ENCODE measurements around the gene SPATS2L.

DNA sequence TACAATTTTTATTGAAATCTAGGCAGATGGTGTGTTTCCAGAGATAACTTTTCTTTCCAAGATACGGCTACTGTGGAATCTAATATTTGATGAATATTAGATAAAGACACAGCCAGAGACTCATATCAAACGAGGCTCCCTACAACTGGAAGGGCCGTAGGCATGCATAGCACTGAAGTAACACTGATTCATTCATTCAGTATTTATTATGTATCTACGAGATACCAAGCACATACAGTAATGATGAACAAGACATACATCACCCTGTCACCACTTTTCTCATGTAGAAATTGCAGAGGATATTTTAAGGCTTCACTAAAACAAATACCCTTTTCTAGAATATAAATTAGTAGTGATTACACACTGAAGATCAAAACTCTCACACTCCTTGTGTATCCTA, 128.9 kb downstream of the SPATS2L start:
- TF ChIP-seq, protein P1, sequence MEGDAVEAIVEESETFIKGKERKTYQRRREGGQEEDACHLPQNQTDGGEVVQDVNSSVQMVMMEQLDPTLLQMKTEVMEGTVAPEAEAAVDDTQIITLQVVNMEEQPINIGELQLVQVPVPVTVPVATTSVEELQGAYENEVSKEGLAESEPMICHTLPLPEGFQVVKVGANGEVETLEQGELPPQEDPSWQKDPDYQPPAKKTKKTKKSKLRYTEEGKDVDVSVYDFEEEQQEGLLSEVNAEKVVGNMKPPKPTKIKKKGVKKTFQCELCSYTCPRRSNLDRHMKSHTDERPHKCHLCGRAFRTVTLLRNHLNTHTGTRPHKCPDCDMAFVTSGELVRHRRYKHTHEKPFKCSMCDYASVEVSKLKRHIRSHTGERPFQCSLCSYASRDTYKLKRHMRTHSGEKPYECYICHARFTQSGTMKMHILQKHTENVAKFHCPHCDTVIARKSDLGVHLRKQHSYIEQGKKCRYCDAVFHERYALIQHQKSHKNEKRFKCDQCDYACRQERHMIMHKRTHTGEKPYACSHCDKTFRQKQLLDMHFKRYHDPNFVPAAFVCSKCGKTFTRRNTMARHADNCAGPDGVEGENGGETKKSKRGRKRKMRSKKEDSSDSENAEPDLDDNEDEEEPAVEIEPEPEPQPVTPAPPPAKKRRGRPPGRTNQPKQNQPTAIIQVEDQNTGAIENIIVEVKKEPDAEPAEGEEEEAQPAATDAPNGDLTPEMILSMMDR (IDR thresholded peaks at IDR 0.05) = no peak
- TF ChIP-seq POLR2AphosphoS5 (IDR thresholded peaks at IDR 0.05; ENCODE audit: low read depth, low read length) = no peak
- no peak for TF ChIP-seq NFIC (IDR thresholded peaks at IDR 0.05; ENCODE audit: borderline replicate concordance)
- no peak for TF ChIP-seq EP300 (IDR thresholded peaks at IDR 0.05; ENCODE audit: borderline replicate concordance in 1 of 2, low read depth in 1 of 2, low read length in 1 of 2)
- TF ChIP-seq GABPA (IDR thresholded peaks at IDR 0.05; ENCODE audit: low read depth) = no peak
- TF ChIP-seq, protein P2, sequence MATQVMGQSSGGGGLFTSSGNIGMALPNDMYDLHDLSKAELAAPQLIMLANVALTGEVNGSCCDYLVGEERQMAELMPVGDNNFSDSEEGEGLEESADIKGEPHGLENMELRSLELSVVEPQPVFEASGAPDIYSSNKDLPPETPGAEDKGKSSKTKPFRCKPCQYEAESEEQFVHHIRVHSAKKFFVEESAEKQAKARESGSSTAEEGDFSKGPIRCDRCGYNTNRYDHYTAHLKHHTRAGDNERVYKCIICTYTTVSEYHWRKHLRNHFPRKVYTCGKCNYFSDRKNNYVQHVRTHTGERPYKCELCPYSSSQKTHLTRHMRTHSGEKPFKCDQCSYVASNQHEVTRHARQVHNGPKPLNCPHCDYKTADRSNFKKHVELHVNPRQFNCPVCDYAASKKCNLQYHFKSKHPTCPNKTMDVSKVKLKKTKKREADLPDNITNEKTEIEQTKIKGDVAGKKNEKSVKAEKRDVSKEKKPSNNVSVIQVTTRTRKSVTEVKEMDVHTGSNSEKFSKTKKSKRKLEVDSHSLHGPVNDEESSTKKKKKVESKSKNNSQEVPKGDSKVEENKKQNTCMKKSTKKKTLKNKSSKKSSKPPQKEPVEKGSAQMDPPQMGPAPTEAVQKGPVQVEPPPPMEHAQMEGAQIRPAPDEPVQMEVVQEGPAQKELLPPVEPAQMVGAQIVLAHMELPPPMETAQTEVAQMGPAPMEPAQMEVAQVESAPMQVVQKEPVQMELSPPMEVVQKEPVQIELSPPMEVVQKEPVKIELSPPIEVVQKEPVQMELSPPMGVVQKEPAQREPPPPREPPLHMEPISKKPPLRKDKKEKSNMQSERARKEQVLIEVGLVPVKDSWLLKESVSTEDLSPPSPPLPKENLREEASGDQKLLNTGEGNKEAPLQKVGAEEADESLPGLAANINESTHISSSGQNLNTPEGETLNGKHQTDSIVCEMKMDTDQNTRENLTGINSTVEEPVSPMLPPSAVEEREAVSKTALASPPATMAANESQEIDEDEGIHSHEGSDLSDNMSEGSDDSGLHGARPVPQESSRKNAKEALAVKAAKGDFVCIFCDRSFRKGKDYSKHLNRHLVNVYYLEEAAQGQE (IDR thresholded peaks at IDR 0.05; ENCODE audit: low read depth, low read length) = no peak
- no peak for TF ChIP-seq MXI1 (IDR thresholded peaks at IDR 0.05; ENCODE audit: low read depth, low read length)
- TF ChIP-seq RFX5 (IDR thresholded peaks at IDR 0.05; ENCODE audit: low read length) = no peak
- TF ChIP-seq EZH2phosphoT487 (IDR thresholded peaks at IDR 0.05; ENCODE audit: borderline replicate concordance, low read depth) = no peak
